Measurements from ENCODE around the gene RHOH. TPM values are rescaled to one million over a fixed set of nuclear protein-coding genes. Genes with fewer than 3 reads are reported as not detected.

Gene RHOH
- total and polyA plus RNA-seq, 9 of the 15 experiments (the other 6 are each of a cell fraction or from before 2014, with no cell fraction given) = 14.3 to 37.7 (median 23.2) TPM

DNA sequence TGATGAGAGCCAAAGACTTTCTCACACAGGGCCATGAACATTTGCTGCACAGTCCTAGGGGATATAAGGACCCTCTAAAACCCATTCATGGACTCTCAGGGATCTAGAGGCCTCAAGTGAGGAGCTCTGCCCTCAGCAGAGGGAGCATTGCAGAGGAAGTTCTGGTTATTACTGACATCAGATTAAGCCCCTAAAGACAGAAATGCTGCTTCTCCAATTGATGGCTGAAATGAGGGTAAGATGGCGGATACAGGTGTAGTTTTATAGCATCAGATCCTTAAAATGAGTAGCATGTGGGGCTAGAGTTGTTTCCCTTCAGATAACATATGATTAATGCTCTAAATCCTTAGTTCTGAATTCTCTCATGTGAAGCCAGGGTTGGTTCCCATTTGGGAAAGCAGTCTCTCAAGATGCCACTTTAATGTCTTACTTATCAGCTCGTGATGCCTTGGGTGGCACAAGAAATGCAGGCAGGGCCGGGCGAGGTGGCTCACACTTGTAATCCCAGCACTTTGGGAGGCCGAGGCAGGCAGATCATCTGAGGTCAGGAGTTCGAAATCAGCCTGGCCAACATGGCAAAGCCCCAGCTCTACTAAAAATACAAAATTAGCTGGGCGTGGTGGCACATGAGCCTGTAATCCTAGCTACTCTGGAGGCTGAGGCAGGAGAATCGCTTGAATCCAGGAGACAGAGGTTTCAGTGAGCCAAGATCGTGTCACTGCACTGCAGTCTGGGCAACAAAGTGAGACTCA lies 7.9 kb downstream of the RHOH start (continued):
- TF ChIP-seq, protein P1, sequence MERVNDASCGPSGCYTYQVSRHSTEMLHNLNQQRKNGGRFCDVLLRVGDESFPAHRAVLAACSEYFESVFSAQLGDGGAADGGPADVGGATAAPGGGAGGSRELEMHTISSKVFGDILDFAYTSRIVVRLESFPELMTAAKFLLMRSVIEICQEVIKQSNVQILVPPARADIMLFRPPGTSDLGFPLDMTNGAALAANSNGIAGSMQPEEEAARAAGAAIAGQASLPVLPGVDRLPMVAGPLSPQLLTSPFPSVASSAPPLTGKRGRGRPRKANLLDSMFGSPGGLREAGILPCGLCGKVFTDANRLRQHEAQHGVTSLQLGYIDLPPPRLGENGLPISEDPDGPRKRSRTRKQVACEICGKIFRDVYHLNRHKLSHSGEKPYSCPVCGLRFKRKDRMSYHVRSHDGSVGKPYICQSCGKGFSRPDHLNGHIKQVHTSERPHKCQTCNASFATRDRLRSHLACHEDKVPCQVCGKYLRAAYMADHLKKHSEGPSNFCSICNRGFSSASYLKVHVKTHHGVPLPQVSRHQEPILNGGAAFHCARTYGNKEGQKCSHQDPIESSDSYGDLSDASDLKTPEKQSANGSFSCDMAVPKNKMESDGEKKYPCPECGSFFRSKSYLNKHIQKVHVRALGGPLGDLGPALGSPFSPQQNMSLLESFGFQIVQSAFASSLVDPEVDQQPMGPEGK (CRISPR knock-in tag; IDR thresholded peaks at IDR 0.05; ENCODE audit: borderline replicate concordance) = no peak
- TF ChIP-seq ZNF76 (CRISPR knock-in tag; IDR thresholded peaks at IDR 0.05; ENCODE audit: borderline replicate concordance) = no peak
- TF ChIP-seq, protein P2, sequence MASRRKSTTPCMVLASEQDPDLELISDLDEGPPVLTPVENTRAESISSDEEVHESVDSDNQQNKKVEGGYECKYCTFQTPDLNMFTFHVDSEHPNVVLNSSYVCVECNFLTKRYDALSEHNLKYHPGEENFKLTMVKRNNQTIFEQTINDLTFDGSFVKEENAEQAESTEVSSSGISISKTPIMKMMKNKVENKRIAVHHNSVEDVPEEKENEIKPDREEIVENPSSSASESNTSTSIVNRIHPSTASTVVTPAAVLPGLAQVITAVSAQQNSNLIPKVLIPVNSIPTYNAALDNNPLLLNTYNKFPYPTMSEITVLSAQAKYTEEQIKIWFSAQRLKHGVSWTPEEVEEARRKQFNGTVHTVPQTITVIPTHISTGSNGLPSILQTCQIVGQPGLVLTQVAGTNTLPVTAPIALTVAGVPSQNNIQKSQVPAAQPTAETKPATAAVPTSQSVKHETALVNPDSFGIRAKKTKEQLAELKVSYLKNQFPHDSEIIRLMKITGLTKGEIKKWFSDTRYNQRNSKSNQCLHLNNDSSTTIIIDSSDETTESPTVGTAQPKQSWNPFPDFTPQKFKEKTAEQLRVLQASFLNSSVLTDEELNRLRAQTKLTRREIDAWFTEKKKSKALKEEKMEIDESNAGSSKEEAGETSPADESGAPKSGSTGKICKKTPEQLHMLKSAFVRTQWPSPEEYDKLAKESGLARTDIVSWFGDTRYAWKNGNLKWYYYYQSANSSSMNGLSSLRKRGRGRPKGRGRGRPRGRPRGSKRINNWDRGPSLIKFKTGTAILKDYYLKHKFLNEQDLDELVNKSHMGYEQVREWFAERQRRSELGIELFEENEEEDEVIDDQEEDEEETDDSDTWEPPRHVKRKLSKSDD (conservative IDR thresholded peaks at IDR 0.05; ENCODE audit: low read length) = no peak
- no peak for TF ChIP-seq ZNF668 (CRISPR knock-in tag; IDR thresholded peaks at IDR 0.05)
- TF ChIP-seq RBM25 (IDR thresholded peaks at IDR 0.05; ENCODE audit: low read depth, low read length, severe bottlenecking) = no peak
- TF ChIP-seq ZNF699 (CRISPR knock-in tag; IDR thresholded peaks at IDR 0.05; ENCODE audit: insufficient replicate concordance) = no peak
- TF ChIP-seq, protein P3, sequence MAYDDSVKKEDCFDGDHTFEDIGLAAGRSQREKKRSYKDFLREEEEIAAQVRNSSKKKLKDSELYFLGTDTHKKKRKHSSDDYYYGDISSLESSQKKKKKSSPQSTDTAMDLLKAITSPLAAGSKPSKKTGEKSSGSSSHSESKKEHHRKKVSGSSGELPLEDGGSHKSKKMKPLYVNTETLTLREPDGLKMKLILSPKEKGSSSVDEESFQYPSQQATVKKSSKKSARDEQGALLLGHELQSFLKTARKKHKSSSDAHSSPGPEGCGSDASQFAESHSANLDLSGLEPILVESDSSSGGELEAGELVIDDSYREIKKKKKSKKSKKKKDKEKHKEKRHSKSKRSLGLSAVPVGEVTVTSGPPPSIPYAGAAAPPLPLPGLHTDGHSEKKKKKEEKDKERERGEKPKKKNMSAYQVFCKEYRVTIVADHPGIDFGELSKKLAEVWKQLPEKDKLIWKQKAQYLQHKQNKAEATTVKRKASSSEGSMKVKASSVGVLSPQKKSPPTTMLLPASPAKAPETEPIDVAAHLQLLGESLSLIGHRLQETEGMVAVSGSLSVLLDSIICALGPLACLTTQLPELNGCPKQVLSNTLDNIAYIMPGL (CRISPR knock-in tag; IDR thresholded peaks at IDR 0.05) = no peak
- TF ChIP-seq, protein P4, sequence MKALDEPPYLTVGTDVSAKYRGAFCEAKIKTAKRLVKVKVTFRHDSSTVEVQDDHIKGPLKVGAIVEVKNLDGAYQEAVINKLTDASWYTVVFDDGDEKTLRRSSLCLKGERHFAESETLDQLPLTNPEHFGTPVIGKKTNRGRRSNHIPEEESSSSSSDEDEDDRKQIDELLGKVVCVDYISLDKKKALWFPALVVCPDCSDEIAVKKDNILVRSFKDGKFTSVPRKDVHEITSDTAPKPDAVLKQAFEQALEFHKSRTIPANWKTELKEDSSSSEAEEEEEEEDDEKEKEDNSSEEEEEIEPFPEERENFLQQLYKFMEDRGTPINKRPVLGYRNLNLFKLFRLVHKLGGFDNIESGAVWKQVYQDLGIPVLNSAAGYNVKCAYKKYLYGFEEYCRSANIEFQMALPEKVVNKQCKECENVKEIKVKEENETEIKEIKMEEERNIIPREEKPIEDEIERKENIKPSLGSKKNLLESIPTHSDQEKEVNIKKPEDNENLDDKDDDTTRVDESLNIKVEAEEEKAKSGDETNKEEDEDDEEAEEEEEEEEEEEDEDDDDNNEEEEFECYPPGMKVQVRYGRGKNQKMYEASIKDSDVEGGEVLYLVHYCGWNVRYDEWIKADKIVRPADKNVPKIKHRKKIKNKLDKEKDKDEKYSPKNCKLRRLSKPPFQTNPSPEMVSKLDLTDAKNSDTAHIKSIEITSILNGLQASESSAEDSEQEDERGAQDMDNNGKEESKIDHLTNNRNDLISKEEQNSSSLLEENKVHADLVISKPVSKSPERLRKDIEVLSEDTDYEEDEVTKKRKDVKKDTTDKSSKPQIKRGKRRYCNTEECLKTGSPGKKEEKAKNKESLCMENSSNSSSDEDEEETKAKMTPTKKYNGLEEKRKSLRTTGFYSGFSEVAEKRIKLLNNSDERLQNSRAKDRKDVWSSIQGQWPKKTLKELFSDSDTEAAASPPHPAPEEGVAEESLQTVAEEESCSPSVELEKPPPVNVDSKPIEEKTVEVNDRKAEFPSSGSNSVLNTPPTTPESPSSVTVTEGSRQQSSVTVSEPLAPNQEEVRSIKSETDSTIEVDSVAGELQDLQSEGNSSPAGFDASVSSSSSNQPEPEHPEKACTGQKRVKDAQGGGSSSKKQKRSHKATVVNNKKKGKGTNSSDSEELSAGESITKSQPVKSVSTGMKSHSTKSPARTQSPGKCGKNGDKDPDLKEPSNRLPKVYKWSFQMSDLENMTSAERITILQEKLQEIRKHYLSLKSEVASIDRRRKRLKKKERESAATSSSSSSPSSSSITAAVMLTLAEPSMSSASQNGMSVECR (CRISPR knock-in tag; IDR thresholded peaks at IDR 0.05) = no peak
- no peak for TF ChIP-seq POLR2H (tag; IDR thresholded peaks at IDR 0.05; ENCODE audit: low read depth)
- TF ChIP-seq ERF (CRISPR knock-in tag; IDR thresholded peaks at IDR 0.05) = peak; percentile 47; the same call in 1 of the 2 replicates
- no peak for TF ChIP-seq WHSC1 (IDR thresholded peaks at IDR 0.05; ENCODE audit: low read length)
- no peak for TF ChIP-seq LARP7 (IDR thresholded peaks at IDR 0.05)
- no peak for TF ChIP-seq MEF2D (tag; conservative IDR thresholded peaks at IDR 0.05; ENCODE audit: low read depth)
- TF ChIP-seq, protein P5, sequence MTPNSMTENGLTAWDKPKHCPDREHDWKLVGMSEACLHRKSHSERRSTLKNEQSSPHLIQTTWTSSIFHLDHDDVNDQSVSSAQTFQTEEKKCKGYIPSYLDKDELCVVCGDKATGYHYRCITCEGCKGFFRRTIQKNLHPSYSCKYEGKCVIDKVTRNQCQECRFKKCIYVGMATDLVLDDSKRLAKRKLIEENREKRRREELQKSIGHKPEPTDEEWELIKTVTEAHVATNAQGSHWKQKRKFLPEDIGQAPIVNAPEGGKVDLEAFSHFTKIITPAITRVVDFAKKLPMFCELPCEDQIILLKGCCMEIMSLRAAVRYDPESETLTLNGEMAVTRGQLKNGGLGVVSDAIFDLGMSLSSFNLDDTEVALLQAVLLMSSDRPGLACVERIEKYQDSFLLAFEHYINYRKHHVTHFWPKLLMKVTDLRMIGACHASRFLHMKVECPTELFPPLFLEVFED (CRISPR knock-in tag; conservative IDR thresholded peaks at IDR 0.05) = 0 out of 2 replicates have a peak, but pooled peaks have one; percentile 12

All from K562 (cell line).